K562 (cell line): ENCODE measurements around the gene PEPD.

Experiments used
- BHLHE40 ChIP-seq: IDR thresholded peaks from 2 replicates; pipeline ENCODE4 v1.6.1; 2011; ENCODE audit warnings: low read length, improper control_type of control experiment
- FOXA1 ChIP-seq: fragments of 450-650 bp; IDR thresholded peaks from 2 replicates; pipeline ENCODE4 v1.6.1; 2016; ENCODE audit warnings: mild to moderate bottlenecking, borderline replicate concordance
- HEY1 ChIP-seq: fragments of 250-450 bp; sonication (Bioruptor Pico); IDR thresholded peaks from 2 replicates; pipeline ENCODE4 v1.5.0; 2020; ENCODE audit warnings: mild to moderate bottlenecking, moderate library complexity, borderline replicate concordance
- MYC ChIP-seq, 2 experiments: fragments of 250-450 bp in 1 of 2; sonication (Bioruptor Pico) in 1 of 2; IDR thresholded peaks; 2 replicates each; pipeline versions ENCODE4 v1.5.1 to v1.6.1; 2012 to 2021; ENCODE audit warnings: low read depth in 2 of 2, borderline replicate concordance in 1 of 2, improper control_type of control experiment in 1 of 2, low read length in 1 of 2, mild to moderate bottlenecking in 1 of 2, moderate library complexity in 1 of 2
- NR2C1 ChIP-seq, 2 experiments: fragments of 450-650 bp; IDR thresholded peaks; 2 replicates each; pipeline ENCODE4 v1.6.1; 2017; ENCODE audit warnings: mild to moderate bottlenecking in 2 of 2, antibody characterized with exemption in 1 of 2, inconsistent platforms in 1 of 2, missing compliant biosample characterization in 1 of 2, missing genetic modification characterization in 1 of 2
- PCBP1 ChIP-seq: fragments of 200-400 bp; formaldehyde crosslinking; IDR thresholded peaks from 2 replicates; pipeline ENCODE4 v1.6.1; 2018; ENCODE audit warnings: mild to moderate bottlenecking, low read depth, low read length; ENCODE audit not compliant: poor library complexity, severe bottlenecking
- SMARCC2 ChIP-seq: fragments of 450-650 bp; IDR thresholded peaks from 2 replicates; pipeline ENCODE4 v1.6.1; 2017; ENCODE audit warnings: antibody characterized with exemption, moderate library complexity, mild to moderate bottlenecking, low read depth
- ZNF24 ChIP-seq: fragments of 450-650 bp; IDR thresholded peaks from 2 replicates; pipeline ENCODE4 v1.6.1; 2016

DNA sequence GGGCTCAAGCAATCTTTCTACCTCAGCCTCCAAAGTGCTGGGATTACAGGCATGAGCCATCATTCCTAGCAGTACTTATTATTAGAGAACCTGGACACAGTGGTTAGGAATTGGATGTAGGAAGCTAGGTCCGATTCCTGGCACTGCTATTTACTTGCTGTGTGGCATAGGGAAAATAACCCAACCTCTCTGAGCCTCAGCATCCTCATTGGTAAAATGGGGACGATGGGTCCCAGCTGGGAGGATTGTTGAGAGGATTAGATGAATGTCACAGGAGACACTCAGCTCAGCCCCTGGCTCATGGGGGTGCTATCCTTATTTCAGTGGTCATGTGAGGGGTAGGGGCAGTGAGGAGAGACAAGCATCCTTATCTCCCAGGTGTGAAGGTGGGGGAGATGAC is 6.8 kb upstream of the PEPD start:
- TF ChIP-seq PCBP1 (no peak), ZNF24 (no peak), HEY1 (CRISPR knock-in tag) (no peak), NR2C1 (IDR thresholded peaks at IDR 0.05) (no peak), NR2C1 (tag; IDR thresholded peaks at IDR 0.05) (no peak), FOXA1 (no peak), SMARCC2 (no peak), BHLHE40 (no peak), MYC (IDR thresholded peaks at IDR 0.05; ENCODE audit: low read depth, low read length) (no peak), MYC (CRISPR knock-in tag; IDR thresholded peaks at IDR 0.05; ENCODE audit: borderline replicate concordance, low read depth) (no peak)
